Measurements from ENCODE around the gene TCF3.

TCF3 gene

GRCh38 chr19:1609103-1609396 is 43.4 kb downstream of the TCF3 start:
- no peak for DNase-seq

GRCh38 chr19:1608359-1609102 is 43.9 kb downstream of the TCF3 start:
- no peak for DNase-seq

- DNase-seq, result no peak
These were observed 46.2 kb downstream of the TCF3 start for GRCh38 chr19:1606138-1606651.

- DNase-seq, result peak; percentile 93
These were observed 46.9 kb downstream of the TCF3 start, which contains the start of gene UQCR11 for GRCh38 chr19:1605236-1606137. Gene UQCR11 (minus strand): TSS chr19:1605462. CDS start chr19:1605409, 53 bp downstream.

- no peak for DNase-seq
These were observed 50.2 kb downstream of the TCF3 start for GRCh38 chr19:1602091-1602707.

- DNase-seq, result no peak
These were observed 50.8 kb downstream of the TCF3 start for GRCh38 chr19:1601613-1602064.

- DNase-seq, result no peak
These were observed 53.0 kb downstream of the TCF3 start for GRCh38 chr19:1599460-1599846.

GRCh38 chr19:1598777-1599459 is 53.5 kb downstream of the TCF3 start:
- no peak for DNase-seq

- no peak for DNase-seq
These were observed 59.0 kb downstream of the TCF3 start for GRCh38 chr19:1593501-1593772.

- peak; percentile 93 for DNase-seq
These were observed 59.5 kb downstream of the TCF3 start, which contains the start of gene MBD3 for GRCh38 chr19:1592755-1593500. Gene MBD3 (minus strand): TSS chr19:1592865. CDS start chr19:1592631, 234 bp downstream.

GRCh38 chr19:1592024-1592754 is 60.2 kb downstream of the TCF3 start:
- peak; percentile 91 for DNase-seq

GRCh38 chr19:1591421-1592023 is 60.9 kb downstream of the TCF3 start:
- DNase-seq, result peak; percentile 66

- peak; percentile 25 for DNase-seq
These were observed 61.6 kb downstream of the TCF3 start for GRCh38 chr19:1590641-1591397.

GRCh38 chr19:1587872-1588271 is 64.5 kb downstream of the TCF3 start:
- no peak for DNase-seq

- DNase-seq, result no peak
These were observed 67.2 kb downstream of the TCF3 start for GRCh38 chr19:1585243-1585580.

GRCh38 chr19:1584500-1585242 is 67.7 kb downstream of the TCF3 start:
- DNase-seq, result no peak

GRCh38 chr19:1582201-1582600 is 70.2 kb downstream of the TCF3 start:
- peak; percentile 48 for DNase-seq

GRCh38 chr19:1580957-1581356 is 71.5 kb downstream of the TCF3 start:
- no peak for DNase-seq

GRCh38 chr19:1580382-1580781 is 72.0 kb downstream of the TCF3 start:
- DNase-seq, result no peak

GRCh38 chr19:1579222-1579621 is 73.2 kb downstream of the TCF3 start:
- no peak for DNase-seq
